CD4-positive, alpha-beta T cell treated with Interleukin-21 for 1 hour (primary cell): ENCODE results near the gene EDN1.

Experiments
- DNase-seq: peaks from one replicate; pipeline ENCODE4 v3.0.0-alpha.2; 2020

The EDN1 gene

GRCh38 chr6:12289933-12290820 lies at the start of gene EDN1:
Gene EDN1 (plus strand): TSS chr6:12290361. CDS start chr6:12290630, 269 bp downstream.
- peak; percentile 28 for DNase-seq

- no peak for DNase-seq
These were observed 48.5 kb upstream of the EDN1 start for GRCh38 chr6:12241493-12242175.

GRCh38 chr6:12243169-12243568 lies 47.0 kb upstream of the EDN1 start:
- DNase-seq, result no peak

- DNase-seq, result no peak
These were observed 44.8 kb upstream of the EDN1 start for GRCh38 chr6:12245360-12245759.

- DNase-seq, result no peak
These were observed 44.1 kb upstream of the EDN1 start for GRCh38 chr6:12245763-12246718.

GRCh38 chr6:12246900-12247299 lies 43.3 kb upstream of the EDN1 start:
- DNase-seq, result no peak

- no peak for DNase-seq
These were observed 40.4 kb upstream of the EDN1 start for GRCh38 chr6:12249541-12250382.

- no peak for DNase-seq
These were observed 39.8 kb upstream of the EDN1 start for GRCh38 chr6:12250383-12250770.

GRCh38 chr6:12254210-12254609 lies 36.0 kb upstream of the EDN1 start:
- no peak for DNase-seq

GRCh38 chr6:12258191-12258590 lies 32.0 kb upstream of the EDN1 start:
- no peak for DNase-seq

GRCh38 chr6:12258591-12259075 lies 31.5 kb upstream of the EDN1 start:
- DNase-seq, result no peak

GRCh38 chr6:12260458-12261093 lies 29.6 kb upstream of the EDN1 start:
- DNase-seq, result no peak

- DNase-seq, result no peak
These were observed 28.7 kb upstream of the EDN1 start for GRCh38 chr6:12261502-12261901.

- no peak for DNase-seq
These were observed 27.7 kb upstream of the EDN1 start for GRCh38 chr6:12262236-12263061.

GRCh38 chr6:12263403-12263802 lies 26.8 kb upstream of the EDN1 start:
- no peak for DNase-seq

GRCh38 chr6:12264671-12265070 lies 25.5 kb upstream of the EDN1 start:
- DNase-seq, result no peak

- no peak for DNase-seq
These were observed 24.9 kb upstream of the EDN1 start for GRCh38 chr6:12265296-12265695.

GRCh38 chr6:12265791-12266190 lies 24.4 kb upstream of the EDN1 start:
- DNase-seq, result peak; percentile 17

GRCh38 chr6:12266571-12266970 lies 23.6 kb upstream of the EDN1 start:
- no peak for DNase-seq

GRCh38 chr6:12269110-12269509 lies 21.1 kb upstream of the EDN1 start:
- DNase-seq, result no peak
